ENCODE results near the gene PHC2.

DNA sequence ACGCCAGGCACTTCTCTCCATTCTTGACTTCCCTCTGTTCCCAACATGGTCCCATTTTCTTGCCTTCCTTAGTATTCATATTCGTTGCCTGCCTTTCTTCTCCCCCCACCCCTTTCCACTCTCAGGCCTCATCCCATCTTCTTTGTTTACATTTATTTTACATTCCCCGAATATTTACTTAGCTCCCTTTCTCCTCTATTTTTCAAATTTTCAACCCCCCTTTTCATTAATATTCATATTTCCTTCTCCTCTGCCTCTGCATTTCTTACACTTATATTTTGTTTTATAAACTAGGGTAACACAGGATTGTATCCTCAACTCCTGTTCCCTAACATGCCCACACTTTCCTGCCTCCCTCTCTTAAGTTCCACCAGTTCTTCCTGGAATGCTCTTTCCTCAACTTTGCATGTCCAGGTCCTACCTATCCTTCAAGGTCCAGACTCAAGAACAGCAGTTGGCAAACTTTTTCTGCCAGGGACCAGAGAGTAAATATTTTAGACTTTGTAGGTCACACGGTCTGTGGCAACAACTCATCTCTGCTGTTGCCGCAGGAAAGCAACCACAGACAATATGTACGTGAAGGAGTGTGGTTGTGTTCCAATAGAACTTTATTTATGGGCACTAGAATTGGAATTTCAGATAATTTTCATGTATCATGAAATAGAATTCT is 80.1 kb downstream of the PHC2 start:
- TF ChIP-seq CTCF (optimal IDR thresholded peaks at IDR 0.05 in 1 of 3, IDR thresholded peaks at IDR 0.05 in 1 of 3, conservative IDR thresholded peaks at IDR 0.05 in 1 of 3; ENCODE audit: extremely low read depth in 1 of 3, insufficient read depth in 2 of 3, low read length in 3 of 3) (no peak), EZH2 (IDR thresholded peaks at IDR 0.05; ENCODE audit: low read length) (no peak)
